GM08714 (cell line): ENCODE results near the gene LRRK2.

Source experiments
- H3K4me3 ChIP-seq: fragments of 200-500 bp; sonication (Bioruptor generic); 2 replicates; pipeline ENCODE4 v1.5.1; 2014; ENCODE audit warnings: mild to moderate bottlenecking, low read length, inconsistent platforms
- ZNF274 ChIP-seq: IDR thresholded peaks from 2 replicates; pipeline ENCODE4 v1.6.1; 2012; ENCODE audit warnings: mild to moderate bottlenecking, low read depth, low read length

The LRRK2 gene

DNA sequence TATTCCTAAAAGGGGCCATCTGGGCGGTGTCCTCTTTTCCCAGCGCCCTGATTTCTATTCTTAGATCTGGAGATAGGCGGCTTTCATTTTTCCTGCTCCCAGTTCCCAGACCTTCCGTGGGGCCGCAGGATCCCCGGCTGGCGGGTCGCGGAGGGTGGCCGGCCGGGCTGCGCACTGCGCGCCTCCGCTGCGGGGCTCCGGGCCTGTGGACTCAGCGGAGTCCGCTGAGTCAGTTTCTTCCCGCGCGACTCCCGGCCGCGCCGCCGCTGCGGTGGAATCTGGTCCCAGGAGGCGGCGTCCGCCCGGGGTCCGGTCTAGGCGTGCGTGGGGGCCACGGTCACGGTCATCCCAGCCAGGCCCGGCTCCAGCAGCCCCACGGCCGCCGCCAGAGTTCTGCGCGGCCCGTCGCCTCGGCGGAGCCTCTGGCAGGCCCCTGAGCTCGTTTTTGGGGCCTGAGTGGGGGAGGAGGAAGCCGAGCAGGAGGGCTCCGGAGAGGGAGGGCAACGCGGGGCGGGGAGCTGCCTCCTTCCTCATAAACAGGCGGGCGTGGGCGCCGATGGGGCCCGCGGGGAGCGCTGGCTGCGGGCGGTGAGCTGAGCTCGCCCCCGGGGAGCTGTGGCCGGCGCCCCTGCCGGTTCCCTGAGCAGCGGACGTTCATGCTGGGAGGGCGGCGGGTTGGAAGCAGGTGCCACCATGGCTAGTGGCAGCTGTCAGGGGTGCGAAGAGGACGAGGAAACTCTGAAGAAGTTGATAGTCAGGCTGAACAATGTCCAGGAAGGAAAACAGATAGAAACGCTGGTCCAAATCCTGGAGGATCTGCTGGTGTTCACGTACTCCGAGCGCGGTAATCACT, at the start of gene LRRK2:
Gene LRRK2, plus strand, starts transcription at position 559 of the 853 bp plus-strand sequence. Its CDS starts 135 bp downstream, at position 694.
- peak within 1 kb of the TSS; percentile 99 for H3K4me3 ChIP-seq
- no peak for TF ChIP-seq ZNF274

DNA sequence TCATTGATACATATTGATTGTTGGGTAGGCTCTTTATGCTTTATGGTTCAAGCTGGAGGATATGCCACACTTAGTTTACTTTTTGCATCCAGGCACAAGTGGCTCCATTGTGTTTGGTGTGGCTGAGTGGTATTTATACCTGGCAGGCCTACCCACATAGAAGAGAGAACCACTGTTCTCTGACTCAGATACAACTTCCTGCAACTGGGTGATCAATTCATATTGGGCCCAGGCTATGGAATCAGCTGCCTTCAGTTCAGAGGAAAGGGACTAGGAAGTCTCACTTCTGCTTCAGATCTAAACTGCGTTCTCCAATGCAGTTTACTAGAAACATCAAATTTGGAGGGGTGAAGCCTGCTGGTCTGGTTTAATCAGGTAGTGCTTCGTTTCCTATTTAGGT, 49.8 kb upstream of the LRRK2 start:
- no peak for TF ChIP-seq ZNF274
- H3K4me3 ChIP-seq, result no peak overlapping the region

DNA sequence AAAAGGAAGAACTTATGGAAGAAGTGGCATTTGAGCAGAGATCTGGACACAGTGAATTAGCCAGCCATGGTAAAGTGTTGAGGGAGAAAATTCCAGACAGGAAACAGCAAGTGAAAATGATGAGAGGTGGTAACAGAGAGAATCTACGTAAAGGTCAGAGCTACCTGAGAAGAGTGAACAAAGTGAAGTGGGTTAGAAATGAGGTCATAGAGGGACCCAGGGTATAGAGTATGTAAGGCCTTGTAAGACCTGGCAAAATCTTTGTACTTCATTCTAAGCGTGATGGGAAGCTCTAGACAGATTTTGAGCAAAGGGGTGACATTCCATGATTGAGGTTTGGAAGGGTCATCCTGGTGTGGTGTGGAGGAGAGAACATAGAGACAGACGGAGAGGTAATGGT, 49.3 kb upstream of the LRRK2 start:
- TF ChIP-seq ZNF274, result no peak

GRCh38 chr12:40178701-40179100, 46.1 kb upstream of the LRRK2 start:
- no peak for TF ChIP-seq ZNF274

More for the DNA sequence above, 49.3 kb upstream of the LRRK2 start:
- H3K4me3 ChIP-seq, result no peak overlapping the region

DNA sequence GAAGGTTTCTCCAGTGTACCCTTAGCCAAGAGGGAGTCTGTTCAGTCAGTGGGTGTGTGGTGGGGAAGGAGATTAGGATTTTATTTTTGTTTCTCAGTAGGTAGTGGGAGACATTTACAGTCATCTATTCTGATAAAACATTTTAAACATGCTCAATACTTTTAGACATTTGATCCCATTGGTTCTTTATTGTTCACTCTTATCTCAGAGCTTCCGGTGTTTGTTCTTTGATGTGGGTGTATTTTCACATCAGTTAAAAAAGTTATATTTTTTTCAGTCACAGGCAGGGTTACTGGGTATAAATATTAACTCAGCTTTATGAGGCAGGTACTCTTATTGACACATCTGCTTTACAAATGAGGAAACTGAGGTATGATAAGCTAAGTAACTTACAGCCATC, 43.3 kb upstream of the LRRK2 start:
- H3K4me3 ChIP-seq, result no peak overlapping the region
- no peak for TF ChIP-seq ZNF274

More at GRCh38 chr12:40178701-40179100, 46.1 kb upstream of the LRRK2 start:
- H3K4me3 ChIP-seq, result no peak overlapping the region

DNA sequence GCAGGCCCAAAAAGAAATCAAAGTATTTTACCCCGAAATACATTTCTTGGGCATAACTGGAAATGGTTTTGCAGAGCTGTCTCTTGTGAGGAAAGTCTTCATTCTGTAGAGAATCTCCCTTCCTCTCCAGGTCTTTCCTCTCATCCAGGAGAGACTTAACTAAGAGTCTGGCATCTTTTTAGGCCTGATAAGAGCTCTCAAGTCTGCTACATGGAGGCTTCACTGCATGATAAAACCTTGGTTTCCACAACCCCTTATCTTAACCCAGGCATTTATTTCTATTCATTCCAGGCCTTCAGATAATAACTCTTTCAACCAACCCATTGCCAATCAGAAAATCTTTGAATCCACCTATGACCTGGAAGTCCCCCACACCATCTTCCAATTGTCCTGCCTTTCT, 41.1 kb upstream of the LRRK2 start:
- no peak overlapping the region for H3K4me3 ChIP-seq
- no peak for TF ChIP-seq ZNF274

- no peak for TF ChIP-seq ZNF274
- H3K4me3 ChIP-seq, result no peak overlapping the region
These were observed 40.1 kb upstream of the LRRK2 start for GRCh38 chr12:40184493-40185302.

- TF ChIP-seq ZNF274, result no peak
- no peak overlapping the region for H3K4me3 ChIP-seq
These were observed 39.5 kb upstream of the LRRK2 start for GRCh38 chr12:40185303-40185693.

- no peak overlapping the region for H3K4me3 ChIP-seq
- no peak for TF ChIP-seq ZNF274
These were observed 36.1 kb upstream of the LRRK2 start for GRCh38 chr12:40188558-40189320.

DNA sequence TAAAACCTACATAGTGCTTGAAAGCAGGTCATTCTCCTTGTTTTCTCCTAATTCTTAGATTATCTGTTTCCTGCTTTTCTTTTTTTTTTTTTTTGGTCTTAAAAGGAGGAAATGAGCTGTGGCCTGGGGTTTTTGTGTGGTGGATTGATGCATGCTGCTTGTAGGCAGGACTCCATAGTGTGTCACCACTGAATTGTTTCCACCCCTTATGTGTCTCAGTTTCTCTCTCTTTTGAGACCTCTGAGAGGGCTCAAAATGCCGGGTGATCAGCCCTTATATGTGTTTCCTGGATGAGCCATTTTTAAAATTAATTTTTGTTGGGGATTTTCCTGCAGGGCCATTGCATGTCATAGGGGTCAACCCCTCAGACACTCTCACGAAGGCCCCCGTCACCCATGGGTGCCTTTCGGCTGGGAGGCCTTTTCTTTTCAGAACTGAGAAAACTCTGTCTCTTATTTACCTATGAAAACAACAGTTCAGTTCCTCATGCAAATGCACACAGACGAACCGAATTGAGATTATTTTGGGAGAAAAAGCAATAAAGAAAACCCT, 32.0 kb upstream of the LRRK2 start:
- no peak for TF ChIP-seq ZNF274
- peak overlapping the region; percentile 16; the same call in 1 of the 2 replicates for H3K4me3 ChIP-seq

DNA sequence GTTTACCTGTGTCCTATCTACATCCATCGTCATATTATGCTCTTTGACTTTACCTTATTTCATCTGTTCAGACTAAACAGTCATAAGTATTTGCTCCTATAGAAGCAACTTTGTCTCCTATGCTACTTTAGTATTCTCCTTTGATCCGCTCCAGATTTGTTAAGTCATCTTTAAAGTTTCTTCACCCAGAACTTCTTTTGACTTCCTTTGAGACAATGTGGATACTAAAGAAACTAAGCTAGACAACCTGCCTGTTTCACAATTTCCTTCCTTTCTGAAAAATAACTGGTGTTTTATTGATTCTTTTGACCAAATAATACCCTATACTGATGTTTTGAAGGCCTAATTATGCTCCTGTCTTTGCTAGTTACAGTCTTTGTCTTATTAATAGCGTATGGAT, 30.0 kb upstream of the LRRK2 start:
- TF ChIP-seq ZNF274, result no peak
- H3K4me3 ChIP-seq, result no peak overlapping the region

DNA sequence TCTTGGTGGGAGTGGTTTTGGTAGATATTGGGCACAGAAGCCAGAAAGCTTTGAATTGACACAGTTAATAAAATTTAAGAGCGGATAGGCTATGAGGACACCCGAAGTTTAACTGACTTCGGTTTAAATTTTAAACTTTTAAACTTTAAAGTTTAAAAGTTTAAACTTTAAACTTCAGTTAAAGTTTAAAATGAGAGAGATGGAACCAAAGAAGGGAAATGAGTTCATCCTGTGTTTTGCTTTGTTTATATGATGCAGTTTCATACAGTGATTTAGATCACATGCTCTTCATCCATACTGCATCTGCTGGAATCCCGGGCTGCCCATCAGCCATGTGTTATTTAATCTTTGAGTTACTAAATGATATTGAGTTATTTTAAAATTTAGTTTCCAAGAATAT, 27.2 kb upstream of the LRRK2 start:
- H3K4me3 ChIP-seq, result no peak overlapping the region
- TF ChIP-seq ZNF274, result no peak

DNA sequence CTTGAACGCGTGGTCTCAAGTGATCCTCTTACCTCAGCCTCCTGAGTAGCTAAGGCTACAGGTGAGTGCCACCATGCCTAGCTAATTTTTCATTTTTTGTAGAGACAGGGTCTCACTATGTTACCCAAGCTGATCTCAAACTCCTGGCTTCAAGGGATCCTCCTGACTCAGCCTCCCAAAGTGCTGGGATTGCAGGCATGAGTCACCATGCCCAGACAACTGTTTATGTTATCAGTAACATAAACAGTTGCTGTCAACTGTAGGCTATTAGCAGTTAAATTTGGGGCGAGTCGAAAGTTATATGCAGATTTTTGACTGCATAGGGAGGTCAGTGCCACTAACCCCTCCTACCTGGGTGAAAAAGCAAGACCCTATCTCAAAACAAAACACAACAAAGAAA, 26.2 kb upstream of the LRRK2 start:
- no peak for TF ChIP-seq ZNF274
- no peak overlapping the region for H3K4me3 ChIP-seq
